GM18507 (cell line): ENCODE results near the gene KCNF1.
A peak's percentile ranks its signal among the peaks of the same experiment; 100 is the strongest.

Experiments
- DNase-seq: peaks from one replicate; pipeline ENCODE4 v3.0.0; 2011; ENCODE audit warnings: low read depth; ENCODE audit not compliant: insufficient read length; ENCODE audit errors: extremely low spot score
- FAIRE-seq: peaks from 2 replicates; lab custom pipeline; 2011; peaks lifted over from hg19 to GRCh38; lab: Jason Lieb, UNC

Gene KCNF1

GRCh38 chr2:10879624-10880585, 31.8 kb upstream of the KCNF1 start:
- DNase-seq (no peak), FAIRE-seq (no peak)

GRCh38 chr2:10880586-10881321, 31.0 kb upstream of the KCNF1 start:
- FAIRE-seq (no peak), DNase-seq (no peak)

- DNase-seq (no peak), FAIRE-seq (no peak)
Measured at GRCh38 chr2:10882568-10882967, 29.2 kb upstream of the KCNF1 start.

- FAIRE-seq: no peak
- no peak for DNase-seq
Measured at GRCh38 chr2:10883066-10883465, 28.7 kb upstream of the KCNF1 start.

- DNase-seq (no peak), FAIRE-seq (peak; percentile 15)
Measured at GRCh38 chr2:10883801-10884478, 27.8 kb upstream of the KCNF1 start.

- FAIRE-seq (no peak), DNase-seq (no peak)
Measured at GRCh38 chr2:10884574-10884975, 27.2 kb upstream of the KCNF1 start.

GRCh38 chr2:10885094-10885860, 26.5 kb upstream of the KCNF1 start:
- DNase-seq (no peak), FAIRE-seq (no peak)

GRCh38 chr2:10887476-10887875, 24.3 kb upstream of the KCNF1 start:
- no peak for FAIRE-seq
- no peak for DNase-seq

- no peak for FAIRE-seq
- DNase-seq: no peak
Measured at GRCh38 chr2:10889651-10890215, 22.0 kb upstream of the KCNF1 start.

- FAIRE-seq: no peak
- DNase-seq: no peak
Measured at GRCh38 chr2:10890706-10891270, 20.9 kb upstream of the KCNF1 start.

- FAIRE-seq: no peak
- DNase-seq: no peak
Measured at GRCh38 chr2:10891390-10891789, 20.3 kb upstream of the KCNF1 start.

GRCh38 chr2:10891848-10892247, 19.9 kb upstream of the KCNF1 start:
- no peak for FAIRE-seq
- DNase-seq: no peak

GRCh38 chr2:10892316-10892715, 19.4 kb upstream of the KCNF1 start:
- DNase-seq: no peak
- FAIRE-seq: no peak

GRCh38 chr2:10892796-10893350, 18.9 kb upstream of the KCNF1 start:
- DNase-seq (no peak), FAIRE-seq (no peak)

- FAIRE-seq (no peak), DNase-seq (no peak)
Measured at GRCh38 chr2:10894264-10894935, 17.3 kb upstream of the KCNF1 start.

- DNase-seq (no peak), FAIRE-seq (no peak)
Measured at GRCh38 chr2:10895231-10895630, 16.5 kb upstream of the KCNF1 start.

GRCh38 chr2:10897956-10898355, 13.8 kb upstream of the KCNF1 start:
- DNase-seq (no peak), FAIRE-seq (no peak)
